Measurements from ENCODE around the gene SNX13.

The SNX13 gene

DNA sequence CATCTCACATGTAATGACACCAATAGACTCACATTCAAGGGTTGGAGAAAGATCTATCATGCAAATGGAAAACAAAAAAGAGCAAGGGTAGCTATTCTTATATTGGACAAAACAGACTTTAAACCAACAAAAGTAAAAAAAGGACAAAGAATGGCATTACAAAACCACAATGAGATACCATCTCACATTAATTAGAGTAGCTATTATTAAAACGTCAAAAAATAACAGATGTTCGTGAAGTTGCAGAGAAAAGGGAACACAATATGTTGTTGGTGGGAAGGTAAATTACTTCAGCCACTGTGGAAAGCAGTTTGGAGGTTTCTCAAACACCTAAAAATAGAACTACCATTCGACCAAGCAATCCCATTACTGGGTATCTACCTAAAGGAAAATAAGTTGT lies 197.0 kb downstream of the SNX13 start:
- no peak overlapping the region for H3K4me3 ChIP-seq (ENCODE audit: low read depth, low read length)
- in situ Hi-C loops (cut with HindIII; ENCODE audit: low sequenced_read_pairs), result no loop called here
- no peak for DNase-seq (ENCODE audit: low read depth, low spot score)
- TF ChIP-seq, protein P1, sequence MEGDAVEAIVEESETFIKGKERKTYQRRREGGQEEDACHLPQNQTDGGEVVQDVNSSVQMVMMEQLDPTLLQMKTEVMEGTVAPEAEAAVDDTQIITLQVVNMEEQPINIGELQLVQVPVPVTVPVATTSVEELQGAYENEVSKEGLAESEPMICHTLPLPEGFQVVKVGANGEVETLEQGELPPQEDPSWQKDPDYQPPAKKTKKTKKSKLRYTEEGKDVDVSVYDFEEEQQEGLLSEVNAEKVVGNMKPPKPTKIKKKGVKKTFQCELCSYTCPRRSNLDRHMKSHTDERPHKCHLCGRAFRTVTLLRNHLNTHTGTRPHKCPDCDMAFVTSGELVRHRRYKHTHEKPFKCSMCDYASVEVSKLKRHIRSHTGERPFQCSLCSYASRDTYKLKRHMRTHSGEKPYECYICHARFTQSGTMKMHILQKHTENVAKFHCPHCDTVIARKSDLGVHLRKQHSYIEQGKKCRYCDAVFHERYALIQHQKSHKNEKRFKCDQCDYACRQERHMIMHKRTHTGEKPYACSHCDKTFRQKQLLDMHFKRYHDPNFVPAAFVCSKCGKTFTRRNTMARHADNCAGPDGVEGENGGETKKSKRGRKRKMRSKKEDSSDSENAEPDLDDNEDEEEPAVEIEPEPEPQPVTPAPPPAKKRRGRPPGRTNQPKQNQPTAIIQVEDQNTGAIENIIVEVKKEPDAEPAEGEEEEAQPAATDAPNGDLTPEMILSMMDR (IDR thresholded peaks at IDR 0.05; ENCODE audit: low read depth, low read length), result no peak

DNA sequence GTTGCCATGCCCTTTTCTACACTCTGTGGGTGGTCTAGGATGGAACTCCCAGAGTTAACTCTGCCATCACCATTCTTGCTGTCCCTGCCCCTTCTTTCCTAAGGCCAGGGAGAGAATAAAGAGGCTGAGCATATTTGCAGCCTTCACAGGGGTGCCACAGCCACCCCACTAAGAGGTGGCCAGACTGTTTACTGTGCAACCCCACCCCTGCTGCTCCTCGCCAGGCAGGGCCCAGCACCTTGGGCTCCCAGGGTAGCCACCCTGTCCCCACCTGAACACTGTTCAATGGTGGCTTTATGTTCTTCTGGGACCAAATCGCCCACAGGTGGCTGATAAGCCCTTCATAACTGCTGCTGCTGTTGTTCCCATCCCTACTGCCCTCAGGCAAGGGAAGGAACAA lies 198.9 kb downstream of the SNX13 start:
- H3K4me3 ChIP-seq (ENCODE audit: low read depth, low read length), result no peak overlapping the region
- no peak for DNase-seq (ENCODE audit: low read depth, low spot score)
- TF ChIP-seq, protein P1 (IDR thresholded peaks at IDR 0.05; ENCODE audit: low read depth, low read length), result no peak
- in situ Hi-C loops (cut with HindIII; ENCODE audit: low sequenced_read_pairs), result no loop called here

Data from astrocyte of the spinal cord (primary cell).